Activated CD4-positive, alpha-beta T cell treated with anti-CD3 and anti-CD28 coated beads, Interleukin-2, amount 50 U/mL, for 48 hours (primary cell): ENCODE data around the gene ATRIP.

ENCODE experiments used
- DNase-seq, 2 experiments: peaks; one replicate each; pipeline ENCODE4 v3.0.0-alpha.2; 2020

The ATRIP gene

GRCh38 chr3:48425281-48425812, 21.2 kb upstream of the ATRIP start:
- DNase-seq = no peak

GRCh38 chr3:48426401-48426909, 20.1 kb upstream of the ATRIP start:
- no peak for DNase-seq

GRCh38 chr3:48426944-48427629, 19.4 kb upstream of the ATRIP start:
- DNase-seq = no peak

- no peak for DNase-seq
Measured at GRCh38 chr3:48427630-48427962, 18.9 kb upstream of the ATRIP start.

GRCh38 chr3:48428088-48428571, 18.4 kb upstream of the ATRIP start:
- no peak for DNase-seq

GRCh38 chr3:48428572-48429316, 17.8 kb upstream of the ATRIP start:
- DNase-seq = peak; percentile 17 to 30

GRCh38 chr3:48429317-48429959, 17.1 kb upstream of the ATRIP start:
- DNase-seq = peak; percentile 61

- no peak for DNase-seq
Measured at GRCh38 chr3:48429960-48430707, 16.4 kb upstream of the ATRIP start, which contains the start of gene PLXNB1. TSS of gene PLXNB1 (minus strand) at chr3:48430086. CDS start at chr3:48424611, 5,475 bp downstream.

- no peak for DNase-seq
Measured at GRCh38 chr3:48430708-48431101, 15.8 kb upstream of the ATRIP start.

- no peak for DNase-seq
Measured at GRCh38 chr3:48431224-48432029, 15.1 kb upstream of the ATRIP start.

GRCh38 chr3:48432411-48433371, 13.8 kb upstream of the ATRIP start:
- DNase-seq = no peak

- DNase-seq = no peak
Measured at GRCh38 chr3:48433472-48434118, 12.9 kb upstream of the ATRIP start.

- no peak for DNase-seq
Measured at GRCh38 chr3:48434591-48435222, 11.8 kb upstream of the ATRIP start.

- DNase-seq = no peak
Measured at GRCh38 chr3:48435223-48435595, 11.3 kb upstream of the ATRIP start.

GRCh38 chr3:48435774-48436476, 10.6 kb upstream of the ATRIP start:
- DNase-seq = peak; percentile 85 to 89

GRCh38 chr3:48436477-48436787, 10.1 kb upstream of the ATRIP start:
- no peak for DNase-seq

- no peak for DNase-seq
Measured at GRCh38 chr3:48436855-48437254, 9.7 kb upstream of the ATRIP start.

- DNase-seq = no peak
Measured at GRCh38 chr3:48437812-48438211, 8.7 kb upstream of the ATRIP start.
